A549 (cell line): ENCODE measurements around the gene CYP4F22. TPM values are rescaled to one million over a fixed set of nuclear protein-coding genes. Genes with fewer than 3 reads are reported as not detected.

Experiments used
- ATAC-seq, 2 experiments: fragments of 200-7000 bp in 1 of 2; fragments of >200 bp in 1 of 2; cut with Nextera tagmentation in 1 of 2; cut with Tn5 transposase in 1 of 2; 3 replicates each; pipeline versions ENCODE4 v1.8.0 to v1.9.1; 2018 to 2020; ENCODE audit warnings: mild to moderate bottlenecking in 1 of 2, moderate library complexity in 1 of 2
- CTCF ChIA-PET: fragments of 300-600 bp; sonication (Branson Sonifier 250); formaldehyde crosslinking; extraction: SDS; loops from one replicate; lab custom pipeline; 2021; ENCODE audit warnings: antibody characterized with exemption, inconsistent platforms; lab: Yijun Ruan, JAX
- POLR2A ChIA-PET: fragments of 350-600 bp; formaldehyde crosslinking; extraction: SDS; loops from one replicate; lab custom pipeline; 2021; ENCODE audit warnings: antibody characterized with exemption, inconsistent platforms; lab: Yijun Ruan, JAX
- DNase-seq, 2 experiments: peaks; one replicate each; pipeline versions ENCODE4 v3.0.0 to v3.0.0-alpha.2; 2011 to 2016; ENCODE audit warnings: low read depth in 1 of 2, low spot score in 1 of 2
- FAIRE-seq: peaks from 2 replicates; lab custom pipeline; 2011; peaks lifted over from hg19 to GRCh38; lab: Jason Lieb, UNC
- H3K27ac ChIP-seq, 2 experiments: fragments of >200 bp; sonication (Bioruptor Twin); formaldehyde crosslinking; 3 replicates each; pipeline ENCODE4 v1.5.1; 2016 to 2017
- H3K4me1 ChIP-seq: fragments of >200 bp; sonication (Bioruptor Twin); formaldehyde crosslinking; 3 replicates; pipeline ENCODE4 v1.6.1; 2016
- H3K4me2 ChIP-seq: fragments of >200 bp; sonication (Bioruptor Twin); formaldehyde crosslinking; 3 replicates; pipeline ENCODE4 v1.6.1; 2016
- H3K4me3 ChIP-seq: fragments of >200 bp; sonication (Bioruptor Twin); formaldehyde crosslinking; 3 replicates; pipeline ENCODE4 v1.5.1; 2016
- H3K9me3 ChIP-seq: fragments of >200 bp; sonication (Bioruptor Twin); formaldehyde crosslinking; 3 replicates; pipeline ENCODE4 v1.6.1; 2016
- BHLHE40 ChIP-seq: IDR thresholded peaks from 2 replicates; pipeline ENCODE4 v1.6.1; 2012; ENCODE audit warnings: low read depth, low read length, inconsistent platforms
- CEBPB ChIP-seq, 2 experiments: fragments of >200 bp in 1 of 2; sonication (Bioruptor Twin) in 1 of 2; formaldehyde crosslinking in 1 of 2; IDR thresholded peaks; 2 replicates each; pipeline ENCODE4 v1.6.1; 2012 to 2016
- HDAC2 ChIP-seq: fragments of 200-600 bp; sonication (generic); IDR thresholded peaks from 2 replicates; pipeline ENCODE4 v1.6.1; 2016
- HOXB13 ChIP-seq: fragments of 250-450 bp; sonication (Bioruptor Pico); IDR thresholded peaks from 2 replicates; pipeline ENCODE4 v1.5.0; 2020; ENCODE audit warnings: low read depth, mild to moderate bottlenecking, moderate library complexity
- JUN ChIP-seq, 2 experiments: fragments of >200 bp; sonication (Bioruptor Twin); formaldehyde crosslinking; IDR thresholded peaks; 2 replicates in 1 of 2; 3 replicates in 1 of 2; pipeline ENCODE4 v1.6.1; 2016 to 2017
- JUNB ChIP-seq: fragments of >200 bp; sonication (Bioruptor Twin); formaldehyde crosslinking; IDR thresholded peaks from 2 replicates; pipeline ENCODE4 v1.6.1; 2016
- POLR2AphosphoS2 ChIP-seq: conservative IDR thresholded peaks from 2 replicates; pipeline ENCODE4 v1.6.1; 2012; ENCODE audit warnings: low read length, improper control_type of control experiment, inconsistent platforms
- RAD21 ChIP-seq, 2 experiments: fragments of >200 bp in 1 of 2; sonication (Bioruptor Twin) in 1 of 2; formaldehyde crosslinking in 1 of 2; IDR thresholded peaks in 1 of 2; conservative IDR thresholded peaks in 1 of 2; 2 replicates in 1 of 2; 3 replicates in 1 of 2; pipeline ENCODE4 v1.6.1; 2012 to 2018; ENCODE audit warnings: inconsistent platforms in 1 of 2
- RARB ChIP-seq: fragments of 250-450 bp; sonication (Bioruptor Pico); IDR thresholded peaks from 2 replicates; pipeline ENCODE4 v1.8.0; 2021; ENCODE audit warnings: mild to moderate bottlenecking, moderate library complexity
- RCOR1 ChIP-seq: fragments of 150-350 bp; IDR thresholded peaks from 2 replicates; pipeline ENCODE4 v1.6.1; 2014; ENCODE audit warnings: antibody characterized with exemption, low read length, low read depth
- RNF2 ChIP-seq: fragments of 200-600 bp; sonication (generic); IDR thresholded peaks from 2 replicates; pipeline ENCODE4 v1.6.1; 2016; ENCODE audit warnings: low read depth, mild to moderate bottlenecking, antibody characterized with exemption, moderate library complexity, borderline replicate concordance
- SREBF2 ChIP-seq: fragments of 450-650 bp; IDR thresholded peaks from 2 replicates; pipeline ENCODE4 v1.6.1; 2014; ENCODE audit warnings: mild to moderate bottlenecking, moderate library complexity
- TFCP2L1 ChIP-seq: fragments of 250-450 bp; sonication (Bioruptor Pico); IDR thresholded peaks from 2 replicates; pipeline ENCODE4 v1.5.0; 2021; ENCODE audit warnings: mild to moderate bottlenecking
- TP53 ChIP-seq: fragments of 250-450 bp; sonication (Bioruptor Pico); IDR thresholded peaks from 2 replicates; pipeline ENCODE4 v1.5.0; 2021; ENCODE audit warnings: mild to moderate bottlenecking, moderate library complexity
- ZFP36 ChIP-seq: fragments of 450-650 bp; IDR thresholded peaks from 2 replicates; pipeline ENCODE4 v1.6.1; 2014; ENCODE audit warnings: borderline replicate concordance; ENCODE audit not compliant: partially characterized antibody
- WGBS: methylation state at CpG from one replicate; pipeline ENCODE4 v1.1.6; 2017; ENCODE audit errors: missing lambda C conversion rate; 5-methylcytosine and 5-hydroxymethylcytosine counted together
- polyA plus RNA-seq, 4 experiments: library from polyadenylated mRNA; depleted of rRNA in 3 of 4; stranded (reverse); fragments of >200 nt; fragmentation: RNase III in 1 of 4; extraction: RNeasy Plus Mini Kit Qiagen cat#74134 plus additional on column Dnase treatment in 1 of 4; gene quantifications; 2 replicates in 3 of 4; 3 replicates in 1 of 4; pipeline ENCODE4 v1.2.3, GENCODE V29; 2011 to 2017
- TF ChIP-seq, protein P1 (sequence below): fragments of 200-600 bp; sonication (generic); IDR thresholded peaks from 2 replicates; pipeline ENCODE4 v1.6.1; 2016; ENCODE audit warnings: antibody characterized with exemption, mild to moderate bottlenecking, moderate library complexity
- TF ChIP-seq, protein P2 (sequence below): IDR thresholded peaks from 2 replicates; pipeline ENCODE4 v1.6.1; 2012; ENCODE audit warnings: low read depth, borderline replicate concordance
- TF ChIP-seq, protein P3 (sequence below): fragments of 250-450 bp; sonication (Bioruptor Pico); IDR thresholded peaks from 2 replicates; pipeline ENCODE4 v1.5.0; 2020; ENCODE audit warnings: low read depth, mild to moderate bottlenecking, moderate library complexity

Gene CYP4F22
- polyA plus RNA-seq, 2 of the 4 experiments (the other 2 are of a cell fraction) = 0.05 TPM; not detected in 1

DNA sequence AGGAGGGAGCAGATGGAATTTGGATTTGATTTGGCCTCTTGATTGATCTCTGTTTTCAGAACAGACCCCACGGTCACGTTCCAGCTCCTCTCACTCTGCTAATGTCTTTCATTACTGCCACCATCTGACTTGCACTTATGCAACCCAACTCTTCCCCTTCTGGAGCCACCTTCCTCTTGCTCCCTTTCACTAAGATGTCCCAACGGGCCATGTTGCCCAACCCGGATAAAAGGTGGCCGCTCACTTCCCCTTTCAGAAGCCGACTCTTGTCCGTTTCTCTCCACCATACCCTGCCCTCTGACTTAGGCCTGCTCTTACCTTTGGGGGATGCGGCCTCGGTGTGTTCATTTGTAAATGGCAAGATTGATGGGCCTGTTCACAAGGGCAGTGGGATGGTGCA lies 79.3 kb downstream of the CYP4F22 start:
- no peak overlapping the region for H3K4me3 ChIP-seq
- CTCF ChIA-PET = no interaction called here
- H3K27ac ChIP-seq = no peak overlapping the region
- POLR2A ChIA-PET = no interaction called here
- no peak overlapping the region for H3K4me2 ChIP-seq
- DNase-seq (no peak), ATAC-seq (no peak), FAIRE-seq (no peak)
- no peaks in the 10 kb centered on the region for H3K9me3 ChIP-seq
- TF ChIP-seq JUNB = no peak
- TF ChIP-seq SREBF2 = no peak
- TF ChIP-seq RCOR1 = no peak
- no peak for TF ChIP-seq POLR2AphosphoS2
- no peak for TF ChIP-seq TP53
- no peak for TF ChIP-seq BHLHE40
- TF ChIP-seq, protein P1, sequence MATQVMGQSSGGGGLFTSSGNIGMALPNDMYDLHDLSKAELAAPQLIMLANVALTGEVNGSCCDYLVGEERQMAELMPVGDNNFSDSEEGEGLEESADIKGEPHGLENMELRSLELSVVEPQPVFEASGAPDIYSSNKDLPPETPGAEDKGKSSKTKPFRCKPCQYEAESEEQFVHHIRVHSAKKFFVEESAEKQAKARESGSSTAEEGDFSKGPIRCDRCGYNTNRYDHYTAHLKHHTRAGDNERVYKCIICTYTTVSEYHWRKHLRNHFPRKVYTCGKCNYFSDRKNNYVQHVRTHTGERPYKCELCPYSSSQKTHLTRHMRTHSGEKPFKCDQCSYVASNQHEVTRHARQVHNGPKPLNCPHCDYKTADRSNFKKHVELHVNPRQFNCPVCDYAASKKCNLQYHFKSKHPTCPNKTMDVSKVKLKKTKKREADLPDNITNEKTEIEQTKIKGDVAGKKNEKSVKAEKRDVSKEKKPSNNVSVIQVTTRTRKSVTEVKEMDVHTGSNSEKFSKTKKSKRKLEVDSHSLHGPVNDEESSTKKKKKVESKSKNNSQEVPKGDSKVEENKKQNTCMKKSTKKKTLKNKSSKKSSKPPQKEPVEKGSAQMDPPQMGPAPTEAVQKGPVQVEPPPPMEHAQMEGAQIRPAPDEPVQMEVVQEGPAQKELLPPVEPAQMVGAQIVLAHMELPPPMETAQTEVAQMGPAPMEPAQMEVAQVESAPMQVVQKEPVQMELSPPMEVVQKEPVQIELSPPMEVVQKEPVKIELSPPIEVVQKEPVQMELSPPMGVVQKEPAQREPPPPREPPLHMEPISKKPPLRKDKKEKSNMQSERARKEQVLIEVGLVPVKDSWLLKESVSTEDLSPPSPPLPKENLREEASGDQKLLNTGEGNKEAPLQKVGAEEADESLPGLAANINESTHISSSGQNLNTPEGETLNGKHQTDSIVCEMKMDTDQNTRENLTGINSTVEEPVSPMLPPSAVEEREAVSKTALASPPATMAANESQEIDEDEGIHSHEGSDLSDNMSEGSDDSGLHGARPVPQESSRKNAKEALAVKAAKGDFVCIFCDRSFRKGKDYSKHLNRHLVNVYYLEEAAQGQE = no peak
- TF ChIP-seq, protein P2, sequence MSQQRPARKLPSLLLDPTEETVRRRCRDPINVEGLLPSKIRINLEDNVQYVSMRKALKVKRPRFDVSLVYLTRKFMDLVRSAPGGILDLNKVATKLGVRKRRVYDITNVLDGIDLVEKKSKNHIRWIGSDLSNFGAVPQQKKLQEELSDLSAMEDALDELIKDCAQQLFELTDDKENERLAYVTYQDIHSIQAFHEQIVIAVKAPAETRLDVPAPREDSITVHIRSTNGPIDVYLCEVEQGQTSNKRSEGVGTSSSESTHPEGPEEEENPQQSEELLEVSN = no peak
- no peak for TF ChIP-seq JUN (IDR thresholded peaks at IDR 0.05)
- TF ChIP-seq RAD21 (conservative IDR thresholded peaks at IDR 0.05 in 1 of 2, IDR thresholded peaks at IDR 0.05 in 1 of 2) = no peak
- no peak for TF ChIP-seq RARB (CRISPR knock-in tag)
- no peak for TF ChIP-seq ZFP36
- no peak for TF ChIP-seq TFCP2L1 (CRISPR knock-in tag)
- TF ChIP-seq HDAC2 = no peak
- TF ChIP-seq, all 56 proteins: peak for 0
- H3K4me1 ChIP-seq = no peaks in the 10 kb centered on the region
- WGBS = 57% methylated on average over 9 of the region's 9 CpGs

DNA sequence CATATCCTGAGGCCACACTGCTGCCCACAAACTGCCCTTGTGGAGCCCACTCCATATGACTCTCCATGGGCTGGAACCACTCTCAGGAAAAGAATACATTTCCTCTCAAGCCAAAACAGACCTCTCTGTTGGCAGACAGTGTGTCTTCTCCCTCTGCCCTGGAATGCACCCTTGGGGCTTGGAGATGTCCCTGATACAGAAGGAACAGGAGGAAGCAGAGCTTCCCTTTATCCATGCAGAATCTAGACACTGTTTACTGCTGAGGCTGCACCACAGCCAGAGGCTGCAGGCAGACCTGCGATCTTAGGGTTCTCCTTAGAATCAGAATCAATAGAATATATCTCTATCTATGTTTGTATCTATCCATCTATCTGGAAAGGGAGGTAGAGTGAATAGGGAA lies 79.9 kb downstream of the CYP4F22 start:
- no peak for DNase-seq
- WGBS = 9% methylated on average over 1 of the region's 1 CpG
- CTCF ChIA-PET = no interaction called here
- Histone ChIP-seq H3K4me2 (no peak overlapping the region), H3K4me1 (no peaks in the 10 kb centered on the region), H3K9me3 (no peaks in the 10 kb centered on the region), H3K4me3 (no peak overlapping the region), H3K27ac (no peak overlapping the region)
- POLR2A ChIA-PET = no interaction called here
- FAIRE-seq = no peak
- ATAC-seq = no peak
- no peak for TF ChIP-seq TFCP2L1 (CRISPR knock-in tag)

DNA sequence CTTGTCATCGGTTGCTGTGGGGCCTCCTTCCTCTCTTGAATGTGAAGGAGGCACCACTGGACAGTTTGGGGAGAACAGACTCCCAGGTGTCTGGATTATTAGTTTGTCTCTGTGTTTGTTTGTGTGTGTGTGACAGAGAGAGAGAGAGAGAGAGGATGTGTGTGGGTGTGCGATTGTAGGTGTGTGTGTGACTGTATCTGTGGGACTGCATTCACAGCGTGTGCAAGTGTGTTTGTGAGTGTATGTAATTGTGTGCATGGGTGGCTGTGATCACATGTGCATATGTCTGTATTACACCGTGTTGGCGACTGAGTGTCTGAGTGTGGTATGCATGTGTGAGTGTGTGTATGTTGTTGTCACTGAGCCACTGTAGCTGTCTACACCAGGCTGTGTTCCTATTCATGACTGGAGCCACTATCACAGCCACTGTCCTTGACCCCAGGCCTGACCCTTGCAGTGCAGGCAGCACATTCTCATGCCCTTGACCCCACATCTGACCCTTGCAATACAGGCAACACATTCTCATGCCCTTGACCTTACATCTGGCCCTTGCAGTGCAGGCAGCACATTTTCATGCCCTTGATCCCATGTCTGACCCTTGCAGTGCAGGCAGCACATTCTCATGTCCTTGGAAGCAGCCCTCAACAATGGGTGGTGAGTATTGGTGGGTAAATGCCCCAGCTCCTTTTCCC lies 81.6 kb downstream of the CYP4F22 start:
- H3K4me1 ChIP-seq = no peaks in the 10 kb centered on the region
- no peak for FAIRE-seq
- no peak overlapping the region for H3K4me2 ChIP-seq
- POLR2A ChIA-PET = no interaction called here
- DNase-seq = no peak
- H3K27ac ChIP-seq = no peak overlapping the region
- TF ChIP-seq JUN (IDR thresholded peaks at IDR 0.05) = no peak
- no peak for TF ChIP-seq RNF2
- TF ChIP-seq RARB (CRISPR knock-in tag) = no peak
- TF ChIP-seq, protein P3, sequence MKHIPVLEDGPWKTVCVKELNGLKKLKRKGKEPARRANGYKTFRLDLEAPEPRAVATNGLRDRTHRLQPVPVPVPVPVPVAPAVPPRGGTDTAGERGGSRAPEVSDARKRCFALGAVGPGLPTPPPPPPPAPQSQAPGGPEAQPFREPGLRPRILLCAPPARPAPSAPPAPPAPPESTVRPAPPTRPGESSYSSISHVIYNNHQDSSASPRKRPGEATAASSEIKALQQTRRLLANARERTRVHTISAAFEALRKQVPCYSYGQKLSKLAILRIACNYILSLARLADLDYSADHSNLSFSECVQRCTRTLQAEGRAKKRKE (CRISPR knock-in tag) = no peak
- no peak for TF ChIP-seq CEBPB (IDR thresholded peaks at IDR 0.05)
- no peak for TF ChIP-seq HOXB13 (CRISPR knock-in tag)
- TF ChIP-seq, all 56 proteins: peak for 0
- no peak for ATAC-seq
- 69% methylated on average over 5 of the region's 5 CpGs for WGBS
- Histone ChIP-seq H3K4me3 (no peak overlapping the region), H3K9me3 (no peaks in the 10 kb centered on the region)
- CTCF ChIA-PET = no interaction called here
